GM21529 (cell line): ENCODE results near the gene LDHA.

Source experiments
- ATAC-seq: cut with Tn5 transposase; IDR thresholded peaks from one replicate; pipeline ENCODE4 v1.9.1; 2021; ENCODE audit not compliant: unreplicated experiment

The LDHA gene

GRCh38 chr11:18394275-18394927 lies at the start of gene LDHA:
TSS of gene LDHA (plus strand) at chr11:18394563. CDS start at chr11:18396843, 2,280 bp downstream.
- ATAC-seq = peak; percentile 72

GRCh38 chr11:18347471-18348125 lies 46.8 kb upstream of the LDHA start:
- no peak for ATAC-seq

- ATAC-seq = no peak
Measured at GRCh38 chr11:18352581-18352980, 41.8 kb upstream of the LDHA start.

- no peak for ATAC-seq
Measured at GRCh38 chr11:18358646-18359045, 35.7 kb upstream of the LDHA start.

- no peak for ATAC-seq
Measured at GRCh38 chr11:18361154-18361553, 33.2 kb upstream of the LDHA start.

GRCh38 chr11:18364495-18365073 lies 29.8 kb upstream of the LDHA start:
- no peak for ATAC-seq

- ATAC-seq = no peak
Measured at GRCh38 chr11:18365741-18366140, 28.6 kb upstream of the LDHA start.

GRCh38 chr11:18366286-18366685 lies 28.1 kb upstream of the LDHA start:
- no peak for ATAC-seq

- no peak for ATAC-seq
Measured at GRCh38 chr11:18367431-18367830, 26.9 kb upstream of the LDHA start.

GRCh38 chr11:18368221-18368620 lies 26.1 kb upstream of the LDHA start:
- ATAC-seq = no peak

GRCh38 chr11:18369398-18369797 lies 25.0 kb upstream of the LDHA start:
- no peak for ATAC-seq

GRCh38 chr11:18371279-18371678 lies 23.1 kb upstream of the LDHA start:
- ATAC-seq = no peak

GRCh38 chr11:18372201-18372600 lies 22.2 kb upstream of the LDHA start:
- ATAC-seq = no peak

- no peak for ATAC-seq
Measured at GRCh38 chr11:18374956-18375355, 19.4 kb upstream of the LDHA start.

GRCh38 chr11:18375941-18376340 lies 18.4 kb upstream of the LDHA start:
- ATAC-seq = no peak

GRCh38 chr11:18379201-18379600 lies 15.2 kb upstream of the LDHA start:
- ATAC-seq = no peak

GRCh38 chr11:18383388-18384156 lies 10.8 kb upstream of the LDHA start:
- ATAC-seq = peak; percentile 89

GRCh38 chr11:18384157-18384641 lies 10.2 kb upstream of the LDHA start:
- ATAC-seq = peak; percentile 44

- ATAC-seq = no peak
Measured at GRCh38 chr11:18390088-18390487, 4.3 kb upstream of the LDHA start.

GRCh38 chr11:18392434-18393321 lies 1.7 kb upstream of the LDHA start:
- no peak for ATAC-seq
